ENCODE results near the gene CEACAM18. TPM values are rescaled to one million over a fixed set of nuclear protein-coding genes. Genes with fewer than 3 reads are reported as not detected.
A peak's percentile ranks its signal among the peaks of the same experiment; 100 is the strongest.

CEACAM18 gene
- total and polyA plus RNA-seq, 2 experiments from 2014 or later, result 0.19 TPM; not detected in 1

DNA sequence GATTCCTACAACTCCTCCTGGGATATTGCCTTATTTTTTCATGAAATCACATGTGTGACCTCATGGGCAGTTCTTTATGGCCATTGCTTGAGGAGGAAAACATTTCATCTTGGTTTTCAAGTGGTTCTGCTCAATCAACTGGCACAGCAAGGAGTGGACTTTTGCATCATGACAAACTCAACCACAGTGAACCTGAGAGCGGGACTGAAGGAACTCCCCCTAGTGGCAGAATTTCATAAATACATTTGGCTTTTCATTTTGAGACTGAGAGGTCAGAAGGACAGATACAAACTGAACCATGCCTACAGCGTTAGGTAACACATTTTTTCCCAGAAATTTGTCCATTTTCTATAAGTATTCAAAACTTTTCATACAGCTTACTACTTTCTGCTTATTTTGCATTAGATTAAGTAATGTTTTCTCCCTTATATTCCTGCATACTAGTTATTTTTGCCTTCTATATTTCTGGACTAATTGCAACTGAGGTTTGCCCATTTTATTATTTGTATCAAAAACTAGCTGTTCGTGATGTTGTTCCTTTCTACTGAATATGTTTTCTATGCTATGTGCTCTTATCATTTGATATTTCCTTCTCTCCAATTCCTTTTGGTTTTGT is 36.6 kb downstream of the CEACAM18 start:
- H3K36me3 ChIP-seq (replicated peaks; ENCODE audit: insufficient read depth, low read depth), result no peaks in the 10 kb centered on the region
- H3K79me2 ChIP-seq, result no peaks in the 10 kb centered on the region
- H3K9me3 ChIP-seq (ENCODE audit: low read depth), result no peaks in the 10 kb centered on the region
- no peaks in the 10 kb centered on the region for H3K4me1 ChIP-seq (ENCODE audit: insufficient read depth)
- 23% methylated on average over 3 of the region's 3 CpGs for WGBS (ENCODE audit: low lambda C conversion rate, missing lambda C conversion rate)
- no peak for TF ChIP-seq EZH2 (IDR thresholded peaks at IDR 0.05; ENCODE audit: borderline replicate concordance)
- no peak for TF ChIP-seq EZH2phosphoT487 (IDR thresholded peaks at IDR 0.05; ENCODE audit: low read depth, severe bottlenecking, unreplicated experiment)
- TF ChIP-seq CTCF (IDR thresholded peaks at IDR 0.05; ENCODE audit: poor library complexity), result peak; percentile 56
- H3K4me3 ChIP-seq, result no peak overlapping the region
- no peak overlapping the region for H3K27ac ChIP-seq
- no peaks in the 10 kb centered on the region for H3K27me3 ChIP-seq
- DNase-seq (ENCODE audit: low spot score), result peak; percentile 65
- H2AFZ ChIP-seq, result no peak overlapping the region
- no peaks in the 10 kb centered on the region for H3K9me2 ChIP-seq (replicated peaks; ENCODE audit: insufficient read depth)
- H3K4me2 ChIP-seq, result no peak overlapping the region
- no peaks in the 10 kb centered on the region for H4K20me1 ChIP-seq (ENCODE audit: insufficient read depth, poor library complexity, severe bottlenecking)

DNA sequence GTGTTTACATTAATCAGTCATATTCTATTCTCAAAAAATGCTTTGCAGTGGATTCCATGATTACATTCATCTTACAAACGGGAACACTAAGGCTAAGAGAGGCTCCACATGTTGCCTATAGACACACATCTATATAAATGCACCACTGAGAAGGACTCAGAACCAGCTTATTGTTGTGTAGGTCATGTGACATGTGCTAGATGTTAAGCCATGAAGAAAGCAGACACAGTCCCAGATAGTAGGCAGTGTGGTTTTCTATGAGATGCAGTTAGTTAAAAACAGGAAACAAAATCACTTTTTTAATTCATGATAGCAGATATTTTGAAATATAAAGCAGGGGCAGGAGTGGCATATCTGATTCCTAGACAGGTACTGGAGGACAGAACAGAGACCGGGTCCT is 42.4 kb downstream of the CEACAM18 start:
- WGBS (ENCODE audit: low lambda C conversion rate, missing lambda C conversion rate), result 61% methylated on average over 2 of the region's 2 CpGs
- H3K36me3 ChIP-seq (replicated peaks; ENCODE audit: insufficient read depth, low read depth), result no peaks in the 10 kb centered on the region

DNA sequence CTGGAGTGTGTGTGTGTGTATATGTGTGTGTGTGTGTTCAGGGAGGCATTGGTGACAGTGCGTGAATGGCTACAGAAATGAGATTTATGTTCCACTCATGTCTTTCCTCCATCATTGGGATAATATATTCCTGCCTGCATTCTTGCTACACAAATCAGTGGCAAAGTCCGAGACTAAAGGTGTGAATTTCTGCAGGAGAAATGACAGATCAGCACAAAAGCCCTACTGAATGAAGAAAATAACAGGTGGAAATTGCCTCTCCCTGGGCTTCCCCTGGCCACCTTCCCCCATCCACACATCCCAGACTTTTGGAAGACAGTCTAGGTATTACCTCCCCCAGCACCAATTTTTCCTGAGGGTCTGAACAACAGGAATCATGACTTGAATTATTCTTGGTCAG is 43.0 kb downstream of the CEACAM18 start:
- Histone ChIP-seq H3K9me2 (replicated peaks; ENCODE audit: insufficient read depth) (no peaks in the 10 kb centered on the region), H4K20me1 (ENCODE audit: insufficient read depth, poor library complexity, severe bottlenecking) (no peaks in the 10 kb centered on the region), H3K36me3 (replicated peaks; ENCODE audit: insufficient read depth, low read depth) (no peaks in the 10 kb centered on the region), H3K4me1 (ENCODE audit: insufficient read depth) (no peaks in the 10 kb centered on the region), H3K4me2 (no peak overlapping the region), H3K9me3 (ENCODE audit: low read depth) (no peaks in the 10 kb centered on the region), H2AFZ (no peak overlapping the region), H3K4me3 (no peak overlapping the region), H3K27ac (no peak overlapping the region), H3K79me2 (no peaks in the 10 kb centered on the region), H3K27me3 (no peaks in the 10 kb centered on the region)
- DNase-seq (ENCODE audit: low spot score), result no peak
- WGBS (ENCODE audit: low lambda C conversion rate, missing lambda C conversion rate), result 85% methylated on average over 2 of the region's 2 CpGs
- no peak for TF ChIP-seq EZH2 (IDR thresholded peaks at IDR 0.05; ENCODE audit: borderline replicate concordance)
- no peak for TF ChIP-seq CTCF (IDR thresholded peaks at IDR 0.05; ENCODE audit: poor library complexity)
- no peak for TF ChIP-seq EZH2phosphoT487 (IDR thresholded peaks at IDR 0.05; ENCODE audit: low read depth, severe bottlenecking, unreplicated experiment)

More for the DNA sequence above, 42.4 kb downstream of the CEACAM18 start:
- Histone ChIP-seq H3K27me3 (no peaks in the 10 kb centered on the region), H3K27ac (no peak overlapping the region), H3K79me2 (no peaks in the 10 kb centered on the region), H3K4me3 (no peak overlapping the region), H2AFZ (no peak overlapping the region), H3K9me3 (ENCODE audit: low read depth) (no peaks in the 10 kb centered on the region), H3K4me1 (ENCODE audit: insufficient read depth) (no peaks in the 10 kb centered on the region), H3K4me2 (no peak overlapping the region), H4K20me1 (ENCODE audit: insufficient read depth, poor library complexity, severe bottlenecking) (no peaks in the 10 kb centered on the region), H3K9me2 (replicated peaks; ENCODE audit: insufficient read depth) (no peaks in the 10 kb centered on the region)
- no peak for DNase-seq (ENCODE audit: low spot score)
- no peak for TF ChIP-seq EZH2 (IDR thresholded peaks at IDR 0.05; ENCODE audit: borderline replicate concordance)
- TF ChIP-seq CTCF (IDR thresholded peaks at IDR 0.05; ENCODE audit: poor library complexity), result no peak
- no peak for TF ChIP-seq EZH2phosphoT487 (IDR thresholded peaks at IDR 0.05; ENCODE audit: low read depth, severe bottlenecking, unreplicated experiment)

Measured in hepatocyte (in vitro differentiated cells).